Ovary (tissue), 9 donors: ENCODE measurements around the gene JPT1. TPM values are rescaled to one million over a fixed set of nuclear protein-coding genes. Genes with fewer than 3 reads are reported as not detected.

Source experiments
- DNase-seq, 5 donors: peaks; one replicate each; pipeline ENCODE4 v3.0.0-alpha.2; 2019 to 2020
- H3K27ac ChIP-seq, 2 donors: fragments of 200-600 bp; one replicate each; pipeline versions ENCODE4 v1.5.1 to v1.8.0; 2019 to 2022
- H3K27me3 ChIP-seq: fragments of 200-600 bp; one replicate; pipeline ENCODE4 v1.8.0; 2022
- H3K36me3 ChIP-seq: fragments of 200-600 bp; sonication (generic); one replicate; pipeline ENCODE4 v1.5.1; 2019
- H3K4me1 ChIP-seq: one replicate; pipeline ENCODE4 v1.8.1; 2013; ENCODE audit warnings: mild to moderate bottlenecking, moderate library complexity; ENCODE audit not compliant: insufficient read depth
- H3K4me3 ChIP-seq: fragments of 200-600 bp; sonication (generic); one replicate; pipeline ENCODE4 v1.5.1; 2017
- H3K9me3 ChIP-seq, 2 donors: fragments of 200-600 bp in 1 of 2; sonication (generic) in 1 of 2; one replicate each; pipeline versions ENCODE4 v1.5.1 to v1.8.1; 2013 to 2019; ENCODE audit warnings: mild to moderate bottlenecking in 1 of 2, moderate library complexity in 1 of 2
- EP300 ChIP-seq: sonication (generic); formaldehyde crosslinking; IDR thresholded peaks from one replicate; pipeline ENCODE4 v1.6.1; 2017; ENCODE audit warnings: antibody characterized with exemption
- POLR2A ChIP-seq: fragments of 450-650 bp; IDR thresholded peaks from one replicate; pipeline ENCODE4 v1.6.1; 2017; ENCODE audit warnings: antibody characterized with exemption, mild to moderate bottlenecking, moderate library complexity
- WGBS, 3 donors: extraction: QIAGEN DNeasy Blood & Tissue Kit in 1 of 3; methylation state at CpG; one replicate each; pipeline versions ENCODE4 v1.1.5 to v1.1.7; 2013 to 2017; 5-methylcytosine and 5-hydroxymethylcytosine counted together
- intact Hi-C, 4 donors: fragments of 100-400 bp; cut with DNase I; formaldehyde crosslinking; loops; one replicate each; pipeline versions ENCODE4 v1.11.0 to v1.15.1; 2022 to 2023
- polyA plus RNA-seq, 2 donors: library from polyadenylated mRNA; stranded (reverse); fragments of 200-250 nt in 1 of 2; fragments of 350-450 nt in 1 of 2; fragmentation: Illumina TruSeq in 1 of 2; extraction: RNeasy Lipid Tissue Mini Kit (QIAGEN cat#74804) in 1 of 2; gene quantifications; one replicate each; pipeline ENCODE4 v1.2.3, GENCODE V29; 2013 to 2014
- total RNA-seq, 7 donors: library from RNA; depleted of rRNA in 2 of 7; stranded (reverse); fragments of >200 nt in 2 of 7; fragmentation: NEBNext Ultra II Directional in 3 of 7; extraction: Animal tissue kit (Norgen Biotek cat#: 25700) in 3 of 7; gene quantifications; one replicate each; pipeline versions ENCODE4 v1.1.0 to v1.2.4, GENCODE V29; 2016 to 2023
- TF ChIP-seq, protein P1 (sequence below), 3 donors: fragments of 450-650 bp in 2 of 3; fragments of 200-600 bp in 1 of 3; IDR thresholded peaks; one replicate each; pipeline versions ENCODE4 v1.5.1 to v1.8.0; 2016 to 2022; ENCODE audit warnings: antibody characterized with exemption in 3 of 3, mild to moderate bottlenecking in 1 of 3
- donor health status: DM: no; HTN: no; CAD: no; lungs with moderate emphysema.
- donor health status: DM: no; HTN: no; CAD: no.
- donor health status: Bipolar disorder and iron deficiency.
- donor health status: DM: yes; HTN: yes; CAD: no.
- donor health status: DM: no; HTN: no; CAD: no.
- donor health status: DM: yes; HTN: yes; CAD: no.

The JPT1 gene
- total and polyA plus RNA-seq, 9 donors, result 12.9 to 54.5 (median 20.2) TPM

GRCh38 chr17:75114552-75115314, 39.6 kb downstream of the JPT1 start:
- H3K27ac ChIP-seq, result peak overlapping the region in 1 of 2 donors; percentile 68
- no peaks in the 10 kb centered on the region for H3K9me3 ChIP-seq
- intact Hi-C loops, result loop anchor here in 3 of 4 donors (2.0 to 10.0 kb wide), 3 partner anchors 60 to 90 kb away; partner anchors contain the start of gene NUP85 (in 1 of the 3)
- TF ChIP-seq POLR2A, result no peak
- TF ChIP-seq EP300, result no peak
- TF ChIP-seq, protein P1, sequence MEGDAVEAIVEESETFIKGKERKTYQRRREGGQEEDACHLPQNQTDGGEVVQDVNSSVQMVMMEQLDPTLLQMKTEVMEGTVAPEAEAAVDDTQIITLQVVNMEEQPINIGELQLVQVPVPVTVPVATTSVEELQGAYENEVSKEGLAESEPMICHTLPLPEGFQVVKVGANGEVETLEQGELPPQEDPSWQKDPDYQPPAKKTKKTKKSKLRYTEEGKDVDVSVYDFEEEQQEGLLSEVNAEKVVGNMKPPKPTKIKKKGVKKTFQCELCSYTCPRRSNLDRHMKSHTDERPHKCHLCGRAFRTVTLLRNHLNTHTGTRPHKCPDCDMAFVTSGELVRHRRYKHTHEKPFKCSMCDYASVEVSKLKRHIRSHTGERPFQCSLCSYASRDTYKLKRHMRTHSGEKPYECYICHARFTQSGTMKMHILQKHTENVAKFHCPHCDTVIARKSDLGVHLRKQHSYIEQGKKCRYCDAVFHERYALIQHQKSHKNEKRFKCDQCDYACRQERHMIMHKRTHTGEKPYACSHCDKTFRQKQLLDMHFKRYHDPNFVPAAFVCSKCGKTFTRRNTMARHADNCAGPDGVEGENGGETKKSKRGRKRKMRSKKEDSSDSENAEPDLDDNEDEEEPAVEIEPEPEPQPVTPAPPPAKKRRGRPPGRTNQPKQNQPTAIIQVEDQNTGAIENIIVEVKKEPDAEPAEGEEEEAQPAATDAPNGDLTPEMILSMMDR (IDR thresholded peaks at IDR 0.05), result no peak
- DNase-seq, result no peak
- 38 to 46% (median 41%) methylated on average over 19 of the region's 19 CpGs for WGBS, 3 donors
- peak overlapping the region; percentile 41 for H3K4me3 ChIP-seq
- H3K27me3 ChIP-seq, result no peaks in the 10 kb centered on the region
- H3K36me3 ChIP-seq, result no peaks in the 10 kb centered on the region
- H3K4me1 ChIP-seq, result peaks cover 4% of the 10 kb centered on the region

DNA sequence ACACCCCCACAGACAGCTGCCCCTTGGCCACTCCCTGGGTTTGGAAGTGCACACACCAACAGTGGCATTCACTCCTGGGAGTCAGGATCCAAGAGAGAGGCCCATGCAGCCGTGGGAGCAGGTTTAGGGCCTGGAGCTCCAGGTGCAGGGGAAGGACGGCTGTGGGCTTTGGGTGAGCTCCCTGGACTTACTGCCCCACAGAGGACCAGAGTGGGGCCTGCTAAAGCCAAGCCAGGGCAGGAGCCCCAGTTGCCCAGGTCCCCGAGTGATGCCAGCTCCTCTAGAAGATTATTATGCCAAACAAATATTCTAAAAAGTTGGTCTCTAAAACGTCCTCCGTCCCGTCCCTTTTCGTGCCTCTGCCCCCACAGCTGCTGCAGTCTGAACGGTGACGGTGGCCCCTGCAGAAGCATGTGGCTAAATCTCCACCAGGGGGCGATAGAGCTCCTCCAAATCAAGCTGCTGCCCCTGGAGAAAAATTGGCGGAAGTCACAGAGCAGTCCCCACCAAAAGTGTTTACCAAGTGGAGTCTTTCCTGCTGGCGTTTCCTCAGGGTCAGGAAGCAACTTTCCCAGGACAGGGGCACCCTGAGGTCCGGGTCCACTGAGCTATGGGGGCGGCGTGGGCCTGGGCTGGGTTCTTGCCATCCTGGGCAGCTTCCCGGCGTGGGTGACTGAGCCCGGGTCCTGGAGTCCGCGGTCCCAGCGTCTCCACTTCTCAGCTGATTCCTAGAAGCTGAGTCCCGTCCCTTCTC, 40.3 kb downstream of the JPT1 start:
- Histone ChIP-seq H3K27me3 (no peaks in the 10 kb centered on the region), H3K9me3 (no peaks in the 10 kb centered on the region), H3K27ac (peak overlapping the region in 1 of 2 donors; percentile 68), H3K4me3 (peak overlapping the region; percentile 41), H3K4me1 (peaks cover 5% of the 10 kb centered on the region), H3K36me3 (no peaks in the 10 kb centered on the region)
- peak; percentile 86 to 93 (median 90) for DNase-seq
- 1 to 2% (median 2%) methylated on average over 22 of the region's 22 CpGs for WGBS, 3 donors
- TF ChIP-seq, protein P1 (IDR thresholded peaks at IDR 0.05), result peak; percentile 88 to 93 (median 92)
- no peak for TF ChIP-seq POLR2A
- intact Hi-C loops, result loop anchor here in 3 of 4 donors (2.0 to 10.0 kb wide), 3 partner anchors 61 to 91 kb away; partner anchors contain the start of gene NUP85 (in 1 of the 3)

DNA sequence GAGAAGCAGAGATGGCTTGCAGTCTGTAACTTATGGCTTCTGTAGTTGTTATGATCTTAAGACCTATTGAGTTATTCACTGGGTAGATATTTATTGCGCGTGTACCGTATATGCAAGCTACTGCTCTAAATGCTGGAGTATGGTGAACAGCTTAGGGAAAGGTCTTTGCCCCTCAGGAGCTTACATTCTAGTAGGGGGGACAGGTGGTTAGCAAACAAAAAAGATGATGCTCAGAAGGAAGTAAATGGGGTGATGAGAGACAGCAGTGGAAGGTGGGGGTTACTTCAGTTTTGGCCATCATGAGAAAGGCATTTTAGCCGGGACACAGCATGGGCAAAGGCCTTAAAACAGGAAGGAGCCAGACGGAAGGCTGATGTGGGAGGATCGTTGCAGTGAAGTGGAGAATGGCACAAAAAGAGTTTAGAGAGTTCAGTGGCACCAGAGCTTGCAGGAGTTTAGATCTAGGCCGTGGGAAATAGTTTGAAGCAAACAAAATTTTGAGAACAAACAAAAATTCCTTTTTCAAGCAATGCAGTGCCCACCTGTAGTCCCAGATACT, 42.5 kb downstream of the JPT1 start:
- Histone ChIP-seq H3K27me3 (no peaks in the 10 kb centered on the region), H3K36me3 (no peaks in the 10 kb centered on the region), H3K27ac (no peak overlapping the region), H3K9me3 (no peaks in the 10 kb centered on the region), H3K4me3 (no peak overlapping the region), H3K4me1 (peaks cover 5% of the 10 kb centered on the region)
- intact Hi-C loops, result loop anchor here in 2 of 4 donors (10.0 kb wide), 2 partner anchors 63 to 93 kb away; partner anchors contain the start of gene NUP85 (in 1 of the 2)
- WGBS, 3 donors, result 79 to 82% (median 80%) methylated on average over 7 of the region's 7 CpGs
- TF ChIP-seq, protein P1 (IDR thresholded peaks at IDR 0.05), result no peak
- TF ChIP-seq EP300 (no peak), POLR2A (no peak)
- DNase-seq, result no peak

GRCh38 chr17:75110234-75110937, 43.9 kb downstream of the JPT1 start:
- 20 to 26% (median 25%) methylated on average over 33 to 40 of the region's 40 CpGs for WGBS, 3 donors
- Histone ChIP-seq H3K9me3 (no peaks in the 10 kb centered on the region), H3K4me3 (peak overlapping the region; percentile 72), H3K4me1 (peaks cover 2% of the 10 kb centered on the region), H3K27me3 (no peaks in the 10 kb centered on the region), H3K27ac (peak overlapping the region in 1 of 2 donors; percentile 22), H3K36me3 (no peaks in the 10 kb centered on the region)
- no peak for DNase-seq
- TF ChIP-seq EP300 (no peak), POLR2A (no peak)
- TF ChIP-seq, protein P1 (IDR thresholded peaks at IDR 0.05), result no peak
- intact Hi-C loops, result loop anchor here in 2 of 4 donors (10.0 kb wide), 2 partner anchors 64 to 94 kb away; partner anchors contain the start of gene NUP85 (in 1 of the 2)
